ENCODE data around the gene KIRREL3.

Gene KIRREL3

GRCh38 chr11:126457817-126458216, 542.8 kb downstream of the KIRREL3 start:
- DNase-seq, result no peak

- no peak for DNase-seq
These were observed 543.6 kb downstream of the KIRREL3 start for GRCh38 chr11:126456783-126457542.

- no peak for DNase-seq
These were observed 544.5 kb downstream of the KIRREL3 start for GRCh38 chr11:126456089-126456488.

- DNase-seq, result no peak
These were observed 548.1 kb downstream of the KIRREL3 start for GRCh38 chr11:126452241-126453101.

- no peak for DNase-seq
These were observed 549.3 kb downstream of the KIRREL3 start for GRCh38 chr11:126451211-126451802.

GRCh38 chr11:126450806-126451205, 549.8 kb downstream of the KIRREL3 start:
- no peak for DNase-seq

- no peak for DNase-seq
These were observed 550.4 kb downstream of the KIRREL3 start for GRCh38 chr11:126450198-126450597.

GRCh38 chr11:126446581-126446980, 554.0 kb downstream of the KIRREL3 start:
- no peak for DNase-seq

- no peak for DNase-seq
These were observed 556.5 kb downstream of the KIRREL3 start for GRCh38 chr11:126444072-126444471.

- DNase-seq, result peak; percentile 3
These were observed 557.5 kb downstream of the KIRREL3 start for GRCh38 chr11:126443120-126443519.

GRCh38 chr11:126440792-126441514, 559.6 kb downstream of the KIRREL3 start:
- DNase-seq, result peak; percentile 2

GRCh38 chr11:126440276-126440675, 560.3 kb downstream of the KIRREL3 start:
- no peak for DNase-seq

GRCh38 chr11:126438691-126439090, 561.9 kb downstream of the KIRREL3 start:
- no peak for DNase-seq

- no peak for DNase-seq
These were observed 562.3 kb downstream of the KIRREL3 start for GRCh38 chr11:126438272-126438671.

GRCh38 chr11:126437731-126438130, 562.8 kb downstream of the KIRREL3 start:
- no peak for DNase-seq

GRCh38 chr11:126436209-126436755, 564.3 kb downstream of the KIRREL3 start:
- no peak for DNase-seq

GRCh38 chr11:126434950-126435335, 565.6 kb downstream of the KIRREL3 start:
- DNase-seq, result no peak

GRCh38 chr11:126433989-126434949, 566.3 kb downstream of the KIRREL3 start:
- DNase-seq, result no peak

GRCh38 chr11:126433244-126433846, 567.2 kb downstream of the KIRREL3 start:
- DNase-seq, result no peak

- DNase-seq, result no peak
These were observed 568.0 kb downstream of the KIRREL3 start for GRCh38 chr11:126432525-126432924.

- DNase-seq, result no peak
These were observed 568.5 kb downstream of the KIRREL3 start for GRCh38 chr11:126432065-126432461.

Data from NCI-H1694 (cell line).